Left lung (tissue), 10 donors: Measurements from ENCODE around the gene KAT8. TPM values are rescaled to one million over a fixed set of nuclear protein-coding genes. Genes with fewer than 3 reads are reported as not detected.
A peak's percentile ranks its signal among the peaks of the same experiment; 100 is the strongest.

Experiments used
- ATAC-seq: fragments of 200-7000 bp; cut with Tn5 transposase; one replicate; pipeline ENCODE4 v1.9.1; 2020; ENCODE audit warnings: moderate library complexity
- DNase-seq, 4 donors: peaks; one replicate each; pipeline ENCODE4 v3.0.0-alpha.2; 2013 to 2020
- H3K27ac ChIP-seq, 2 donors: fragments of 200-600 bp; sonication (generic) in 1 of 2; one replicate each; pipeline versions ENCODE4 v1.5.0 to v1.8.0; 2020 to 2021
- H3K27me3 ChIP-seq, 2 donors: fragments of 200-600 bp; sonication (generic) in 1 of 2; one replicate each; pipeline versions ENCODE4 v1.5.0 to v1.8.0; 2020 to 2021
- H3K36me3 ChIP-seq, 2 donors: fragments of 200-600 bp; sonication (generic) in 1 of 2; one replicate each; pipeline versions ENCODE4 v1.5.0 to v1.8.0; 2020 to 2021
- H3K4me1 ChIP-seq, 2 donors: fragments of 200-600 bp; one replicate each; pipeline ENCODE4 v1.8.0; 2021
- H3K4me3 ChIP-seq, 2 donors: fragments of 200-600 bp; sonication (generic) in 1 of 2; one replicate each; pipeline versions ENCODE4 v1.5.0 to v1.8.0; 2020 to 2021; ENCODE audit warnings: mild to moderate bottlenecking in 1 of 2
- H3K9me3 ChIP-seq, 2 donors: fragments of 200-600 bp; sonication (generic) in 1 of 2; one replicate each; pipeline versions ENCODE4 v1.5.0 to v1.8.0; 2020 to 2021
- intact Hi-C, 2 donors: fragments of 100-400 bp; cut with DNase I; formaldehyde crosslinking; loops; one replicate each; pipeline versions ENCODE4 v1.11.2 to v1.14.2; 2022
- polyA plus RNA-seq, 6 donors: library from polyadenylated mRNA; unstranded; fragments of 120-200 nt; gene quantifications; one replicate each; pipeline ENCODE4 v1.2.1, GENCODE V29; 2013; ENCODE audit not compliant: insufficient read length in 6 of 6
- total RNA-seq, 2 donors: library from RNA; stranded (reverse); fragmentation: NEBNext Ultra II Directional; extraction: Animal tissue kit (Norgen Biotek cat#: 25700); gene quantifications; one replicate each; pipeline ENCODE4 v1.2.1, GENCODE V29; 2021
- TF ChIP-seq, protein P1 (sequence below), 2 donors: fragments of 200-600 bp; sonication (generic) in 1 of 2; IDR thresholded peaks; one replicate each; pipeline versions ENCODE4 v1.5.0 to v1.8.0; 2021; ENCODE audit warnings: antibody characterized with exemption in 2 of 2
- donor health status: DM: no; HTN: yes; CAD: no.
- donor health status: DM: no; HTN: no; CAD: no.

Gene KAT8
- total and polyA plus RNA-seq, 8 donors, result 49.8 to 74.6 (median 61.0) TPM

DNA sequence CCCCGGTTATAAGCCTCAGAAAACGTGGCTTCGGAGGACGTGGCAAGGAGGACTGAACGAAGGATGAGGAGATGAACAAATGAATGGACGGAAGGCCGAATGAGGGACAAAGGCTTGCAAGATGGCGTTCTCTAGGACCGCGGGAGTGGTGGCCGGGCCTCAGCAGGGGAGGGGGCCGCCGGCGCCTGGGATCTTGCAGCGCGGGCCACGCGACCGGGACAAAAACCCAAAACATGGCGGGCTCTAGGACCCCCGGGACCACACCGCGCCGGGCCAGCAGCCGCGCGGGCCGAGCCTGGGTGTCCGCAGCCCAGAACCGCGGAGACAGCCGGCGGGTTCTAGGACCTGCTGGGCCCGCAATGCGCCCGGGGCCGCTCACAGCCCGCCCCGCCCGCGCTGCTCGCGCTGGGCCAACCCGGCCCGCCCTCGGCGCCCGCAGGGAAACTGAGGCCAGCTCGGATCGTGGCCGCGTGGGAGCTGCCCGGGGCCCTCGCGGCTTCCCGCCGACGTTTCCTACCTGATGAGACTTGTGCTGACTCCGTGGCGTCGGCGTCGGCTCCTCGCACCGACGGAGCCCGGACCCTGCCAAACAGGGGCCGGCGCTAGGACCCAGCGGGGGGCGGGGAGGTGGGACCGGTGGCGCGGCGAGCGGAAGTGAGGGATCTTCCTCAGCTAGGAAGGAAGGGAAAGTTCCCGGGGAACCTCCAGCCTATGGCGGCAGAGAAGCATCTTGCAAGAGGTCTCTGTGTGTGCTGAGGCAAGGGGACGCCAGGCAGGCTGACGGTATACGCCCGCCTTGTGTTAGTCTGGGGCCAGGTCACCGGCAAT is 44.1 kb upstream of the KAT8 start:
- H3K4me1 ChIP-seq, result peaks cover 16 to 29% of the 10 kb centered on the region in 2 donors
- peak; percentile 91 for ATAC-seq
- H3K36me3 ChIP-seq, result peaks cover 0 to 24% of the 10 kb centered on the region in 2 donors
- peak overlapping the region; percentile 93 to 96 for H3K27ac ChIP-seq
- TF ChIP-seq, protein P1, sequence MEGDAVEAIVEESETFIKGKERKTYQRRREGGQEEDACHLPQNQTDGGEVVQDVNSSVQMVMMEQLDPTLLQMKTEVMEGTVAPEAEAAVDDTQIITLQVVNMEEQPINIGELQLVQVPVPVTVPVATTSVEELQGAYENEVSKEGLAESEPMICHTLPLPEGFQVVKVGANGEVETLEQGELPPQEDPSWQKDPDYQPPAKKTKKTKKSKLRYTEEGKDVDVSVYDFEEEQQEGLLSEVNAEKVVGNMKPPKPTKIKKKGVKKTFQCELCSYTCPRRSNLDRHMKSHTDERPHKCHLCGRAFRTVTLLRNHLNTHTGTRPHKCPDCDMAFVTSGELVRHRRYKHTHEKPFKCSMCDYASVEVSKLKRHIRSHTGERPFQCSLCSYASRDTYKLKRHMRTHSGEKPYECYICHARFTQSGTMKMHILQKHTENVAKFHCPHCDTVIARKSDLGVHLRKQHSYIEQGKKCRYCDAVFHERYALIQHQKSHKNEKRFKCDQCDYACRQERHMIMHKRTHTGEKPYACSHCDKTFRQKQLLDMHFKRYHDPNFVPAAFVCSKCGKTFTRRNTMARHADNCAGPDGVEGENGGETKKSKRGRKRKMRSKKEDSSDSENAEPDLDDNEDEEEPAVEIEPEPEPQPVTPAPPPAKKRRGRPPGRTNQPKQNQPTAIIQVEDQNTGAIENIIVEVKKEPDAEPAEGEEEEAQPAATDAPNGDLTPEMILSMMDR (IDR thresholded peaks at IDR 0.05), result no peak
- H3K27me3 ChIP-seq, result no peaks in the 10 kb centered on the region
- peak; percentile 92 to 96 (median 94) for DNase-seq
- H3K4me3 ChIP-seq, result peak overlapping the region; percentile 72 to 84
- no peaks in the 10 kb centered on the region for H3K9me3 ChIP-seq
- intact Hi-C loops, result loop anchor here (10.0 kb wide), 2 partner anchors 69 to 81 kb away; partner anchors contain the start of gene PRSS36 (in 1 of the 2)

DNA sequence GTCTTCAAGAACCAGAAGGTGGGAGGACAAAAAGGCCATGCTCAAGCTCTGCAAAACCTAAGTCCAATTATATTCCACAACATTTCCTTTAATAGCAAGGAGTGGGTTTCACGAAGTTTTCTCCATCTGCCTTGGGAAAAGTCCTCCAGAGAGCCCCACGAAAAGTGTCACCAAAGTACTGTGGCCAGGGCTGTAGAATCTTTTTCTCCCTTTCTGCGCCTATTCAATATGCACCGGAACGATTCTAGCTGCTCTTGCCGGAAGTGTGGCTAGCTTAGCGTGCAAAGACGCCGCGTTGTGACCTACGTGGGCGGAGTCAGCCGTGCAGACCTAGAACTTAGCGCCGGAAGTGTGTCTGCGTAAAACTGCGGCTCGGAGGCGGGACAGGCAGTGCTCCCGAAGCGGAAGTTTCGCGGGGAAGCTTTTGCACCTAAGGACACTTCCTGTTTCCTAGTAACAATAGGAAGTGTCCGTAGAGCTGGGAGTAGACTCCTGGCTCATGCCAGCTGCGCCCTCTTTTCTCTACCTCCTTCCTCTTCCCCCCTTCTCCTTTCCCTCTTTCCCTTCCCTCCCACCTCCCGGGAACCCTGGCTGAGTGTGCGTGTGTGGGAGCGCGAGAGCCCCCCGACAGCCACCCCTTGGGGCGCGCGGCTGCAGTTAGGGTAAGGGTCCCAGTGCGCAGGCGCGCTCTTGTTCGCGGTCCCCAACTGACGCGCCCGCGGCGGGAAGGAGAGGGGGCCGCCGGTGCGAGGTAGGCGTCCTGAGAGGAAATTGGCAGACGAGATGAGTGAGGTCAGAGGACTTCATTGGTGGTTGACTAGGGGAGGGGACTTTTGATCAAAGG is 43.3 kb upstream of the KAT8 start, which contains the start of the genes ZNF646 and ZNF668:
TSS of gene ZNF646 (plus strand) at position 453 of the 844 bp plus-strand sequence. CDS start 1,903 bp downstream, outside the sequence.
TSS of gene ZNF668 (minus strand) at position 271 of the 844 bp plus-strand sequence. CDS start 9,781 bp downstream, outside the sequence.
- intact Hi-C loops, result loop anchor here (10.0 kb wide), 2 partner anchors 69 to 81 kb away; partner anchors contain the start of gene PRSS36 (in 1 of the 2)
- H3K36me3 ChIP-seq, result peaks cover 0 to 33% of the 10 kb centered on the region in 2 donors
- H3K4me1 ChIP-seq, result peaks cover 16 to 31% of the 10 kb centered on the region in 2 donors
- H3K27me3 ChIP-seq, result no peaks in the 10 kb centered on the region
- peak within 1 kb of the TSS; percentile 93 to 96 for H3K27ac ChIP-seq
- ATAC-seq, result peak; percentile 94
- peak; percentile 96 to 99 (median 98) for DNase-seq
- no peaks in the 10 kb centered on the region for H3K9me3 ChIP-seq
- TF ChIP-seq, protein P1 (IDR thresholded peaks at IDR 0.05), result no peak
- H3K4me3 ChIP-seq, result peak within 1 kb of the TSS; percentile 72 to 84

DNA sequence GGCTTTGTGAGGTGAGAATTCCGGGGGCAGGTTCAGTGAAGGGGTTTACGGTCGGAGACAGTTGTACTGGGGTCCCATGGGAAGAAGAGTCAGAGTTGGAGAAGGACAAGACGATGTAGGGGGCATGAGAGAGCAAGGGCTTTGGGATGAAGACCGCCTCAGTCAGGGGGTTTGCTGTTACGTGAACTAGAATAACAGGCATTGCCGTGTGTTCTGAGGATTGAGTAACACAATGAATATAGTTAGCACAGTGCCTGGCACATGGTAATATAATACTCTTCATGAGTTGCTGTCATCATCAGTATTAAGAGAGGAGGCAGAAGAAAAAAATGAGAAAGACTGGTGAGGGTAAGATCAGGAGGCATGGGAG is 42.7 kb upstream of the KAT8 start:
- peaks cover 0 to 39% of the 10 kb centered on the region in 2 donors for H3K36me3 ChIP-seq
- no peaks in the 10 kb centered on the region for H3K9me3 ChIP-seq
- ATAC-seq, result no peak
- H3K27ac ChIP-seq, result peak overlapping the region in 1 of 2 donors; percentile 93
- peak overlapping the region; percentile 72 to 84 for H3K4me3 ChIP-seq
- H3K4me1 ChIP-seq, result peaks cover 16 to 37% of the 10 kb centered on the region in 2 donors
- TF ChIP-seq, protein P1 (IDR thresholded peaks at IDR 0.05), result no peak
- DNase-seq, result no peak
- intact Hi-C loops, result loop anchor here (10.0 kb wide), 2 partner anchors 70 to 80 kb away; partner anchors contain the start of gene PRSS36 (in 1 of the 2)
- no peaks in the 10 kb centered on the region for H3K27me3 ChIP-seq

DNA sequence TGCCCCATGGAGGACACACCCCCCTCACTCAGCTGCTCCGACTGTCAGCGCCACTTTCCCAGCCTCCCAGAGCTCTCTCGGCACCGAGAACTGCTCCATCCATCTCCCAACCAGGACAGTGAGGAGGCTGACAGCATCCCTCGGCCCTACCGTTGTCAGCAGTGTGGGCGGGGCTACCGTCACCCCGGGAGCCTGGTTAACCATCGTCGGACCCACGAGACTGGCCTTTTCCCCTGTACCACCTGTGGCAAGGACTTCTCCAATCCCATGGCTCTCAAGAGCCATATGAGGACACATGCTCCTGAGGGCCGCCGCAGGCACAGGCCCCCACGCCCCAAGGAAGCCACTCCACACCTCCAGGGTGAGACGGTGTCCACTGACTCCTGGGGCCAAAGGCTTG is 41.1 kb upstream of the KAT8 start:
- Histone ChIP-seq H3K9me3 (no peaks in the 10 kb centered on the region), H3K4me1 (peaks cover 16 to 44% of the 10 kb centered on the region in 2 donors), H3K36me3 (peaks cover 0 to 54% of the 10 kb centered on the region in 2 donors), H3K27ac (no peak overlapping the region), H3K27me3 (no peaks in the 10 kb centered on the region), H3K4me3 (no peak overlapping the region)
- intact Hi-C loops, result loop anchor here (10.0 kb wide), 2 partner anchors 72 to 78 kb away; partner anchors contain the start of gene PRSS36 (in 1 of the 2)
- TF ChIP-seq, protein P1 (IDR thresholded peaks at IDR 0.05), result no peak
- ATAC-seq, result no peak
- DNase-seq, result no peak
